GM23248 (cell line): ENCODE data around the gene LILRA6. TPM values are rescaled to one million over a fixed set of nuclear protein-coding genes. Genes with fewer than 3 reads are reported as not detected.

Source experiments
- DNase-seq: peaks from one replicate; pipeline ENCODE4 v3.0.0-alpha.2; 2015
- H2AFZ ChIP-seq: fragments of 200-600 bp; sonication (generic); 2 replicates; pipeline ENCODE4 v1.6.1; 2016; ENCODE audit warnings: antibody characterized with exemption
- H3F3A ChIP-seq: fragments of 200-600 bp; sonication (generic); 2 replicates; pipeline ENCODE4 v1.6.1; 2016; ENCODE audit warnings: mild to moderate bottlenecking, antibody characterized with exemption, mixed run types; ENCODE audit not compliant: insufficient read depth
- H3K27ac ChIP-seq: fragments of 200-600 bp; sonication (generic); 2 replicates; pipeline ENCODE4 v1.5.1; 2016; ENCODE audit warnings: mild to moderate bottlenecking
- H3K27me3 ChIP-seq: fragments of 200-600 bp; sonication (generic); replicated peaks from 2 replicates; pipeline ENCODE4 v1.6.1; 2016; ENCODE audit warnings: mild to moderate bottlenecking; ENCODE audit not compliant: insufficient read depth
- H3K36me3 ChIP-seq: fragments of 200-600 bp; sonication (generic); 2 replicates; pipeline ENCODE4 v1.6.1; 2016; ENCODE audit warnings: low read depth, mild to moderate bottlenecking
- H3K4me1 ChIP-seq: fragments of 200-600 bp; sonication (generic); 2 replicates; pipeline ENCODE4 v1.6.1; 2016; ENCODE audit warnings: mild to moderate bottlenecking; ENCODE audit not compliant: insufficient read depth
- H3K4me2 ChIP-seq: fragments of 200-600 bp; sonication (generic); one replicate; pipeline ENCODE4 v1.6.1; 2016; ENCODE audit warnings: mild to moderate bottlenecking; ENCODE audit not compliant: unreplicated experiment
- H3K4me3 ChIP-seq: fragments of 200-600 bp; sonication (generic); 2 replicates; pipeline ENCODE4 v1.5.1; 2016; ENCODE audit warnings: mild to moderate bottlenecking
- H3K79me2 ChIP-seq: fragments of 200-600 bp; sonication (generic); 2 replicates; pipeline ENCODE4 v1.6.1; 2016; ENCODE audit warnings: mild to moderate bottlenecking; ENCODE audit not compliant: insufficient read depth
- H3K9ac ChIP-seq: fragments of 200-600 bp; sonication (generic); 2 replicates; pipeline ENCODE4 v1.6.1; 2016; ENCODE audit warnings: mild to moderate bottlenecking
- H3K9me2 ChIP-seq: fragments of 200-600 bp; sonication (generic); 2 replicates; pipeline ENCODE4 v1.6.1; 2016; ENCODE audit warnings: mixed run types, mild to moderate bottlenecking, moderate library complexity; ENCODE audit not compliant: insufficient read depth
- H3K9me3 ChIP-seq: fragments of 200-600 bp; sonication (generic); one replicate; pipeline ENCODE4 v1.6.1; 2017; ENCODE audit warnings: low read depth
- H4K20me1 ChIP-seq: fragments of 200-600 bp; sonication (generic); 2 replicates; pipeline ENCODE4 v1.6.0; 2016; ENCODE audit not compliant: insufficient read depth
- EZH2 ChIP-seq: fragments of 200-600 bp; sonication (generic); IDR thresholded peaks from 2 replicates; pipeline ENCODE4 v1.6.1; 2018; ENCODE audit warnings: antibody characterized with exemption, mild to moderate bottlenecking; ENCODE audit not compliant: insufficient read depth, poor library complexity, severe bottlenecking
- EZH2phosphoT487 ChIP-seq: fragments of 200-600 bp; sonication (generic); IDR thresholded peaks from 2 replicates; pipeline ENCODE4 v1.6.1; 2018; ENCODE audit warnings: antibody characterized with exemption, moderate library complexity, mild to moderate bottlenecking, low read depth; ENCODE audit not compliant: insufficient read depth
- WGBS, 2 experiments: methylation state at CpG; one replicate each; pipeline ENCODE4 v1.1.6; 2015 to 2017; ENCODE audit warnings: low lambda C conversion rate in 2 of 2, low coverage in 1 of 2; ENCODE audit errors: missing lambda C conversion rate in 2 of 2; 5-methylcytosine and 5-hydroxymethylcytosine counted together
- in situ Hi-C: fragments of 300-500 bp; cut with MboI; formaldehyde crosslinking; loops from 2 replicates; pipeline ENCODE4 v1.15.0; 2020
- polyA plus RNA-seq: library from polyadenylated mRNA; unstranded; fragments of >200 nt; fragmentation: Nextera tagmentation; extraction: Ambion mirVana; gene quantifications from 2 replicates; pipeline ENCODE4 v1.2.1, GENCODE V29; 2016
- total RNA-seq: library from RNA; depleted of rRNA; stranded (reverse); fragments of >200 nt; shearing (Covaris generic); gene quantifications from 2 replicates; pipeline ENCODE4 v1.2.3, GENCODE V29; 2014

LILRA6 gene
- total and polyA plus RNA-seq, 2 experiments from 2014 or later, result not detected

GRCh38 chr19:54256250-54257115 is 13.9 kb upstream of the LILRA6 start:
- no peak overlapping the region for H3K4me2 ChIP-seq
- H3K36me3 ChIP-seq, result no peaks in the 10 kb centered on the region
- no peak overlapping the region for H3K9ac ChIP-seq
- no peaks in the 10 kb centered on the region for H3F3A ChIP-seq
- H3K4me1 ChIP-seq, result no peaks in the 10 kb centered on the region
- H3K27me3 ChIP-seq, result peaks cover 32% of the 10 kb centered on the region
- no peak overlapping the region for H3K27ac ChIP-seq
- WGBS, 2 experiments, result 42 to 56% methylated on average over 18 to 19 of the region's 19 CpGs
- no peaks in the 10 kb centered on the region for H3K79me2 ChIP-seq
- TF ChIP-seq EZH2phosphoT487, result no peak
- TF ChIP-seq EZH2, result no peak
- no peaks in the 10 kb centered on the region for H3K9me3 ChIP-seq
- DNase-seq, result no peak
- H4K20me1 ChIP-seq, result no peaks in the 10 kb centered on the region
- no peak overlapping the region for H3K4me3 ChIP-seq
- H2AFZ ChIP-seq, result no peak overlapping the region
- no peaks in the 10 kb centered on the region for H3K9me2 ChIP-seq
- in situ Hi-C loops, result no loop called here

- DNase-seq, result no peak
- WGBS, 2 experiments, result 34 to 39% methylated on average over 24 to 26 of the region's 26 CpGs
- Histone ChIP-seq H2AFZ (no peak overlapping the region), H3K9ac (no peak overlapping the region), H3K79me2 (no peaks in the 10 kb centered on the region), H3K27ac (no peak overlapping the region), H3K36me3 (no peaks in the 10 kb centered on the region), H3K4me3 (no peak overlapping the region), H3K9me3 (no peaks in the 10 kb centered on the region), H3K9me2 (no peaks in the 10 kb centered on the region), H3F3A (no peaks in the 10 kb centered on the region), H4K20me1 (no peaks in the 10 kb centered on the region), H3K4me2 (no peak overlapping the region), H3K4me1 (no peaks in the 10 kb centered on the region), H3K27me3 (peaks cover 36% of the 10 kb centered on the region)
- TF ChIP-seq EZH2phosphoT487 (no peak), EZH2 (no peak)
- in situ Hi-C loops, result no loop called here
These were observed 12.7 kb upstream of the LILRA6 start for GRCh38 chr19:54255105-54255775.

GRCh38 chr19:54254195-54254906 is 11.8 kb upstream of the LILRA6 start:
- 15 to 20% methylated on average over 17 of the region's 17 CpGs for WGBS, 2 experiments
- Histone ChIP-seq H3K4me1 (no peaks in the 10 kb centered on the region), H4K20me1 (no peaks in the 10 kb centered on the region), H2AFZ (no peak overlapping the region), H3K27ac (no peak overlapping the region), H3K9me2 (no peaks in the 10 kb centered on the region), H3K9ac (no peak overlapping the region), H3K4me3 (no peak overlapping the region), H3K4me2 (no peak overlapping the region), H3K79me2 (no peaks in the 10 kb centered on the region), H3F3A (no peaks in the 10 kb centered on the region), H3K36me3 (no peaks in the 10 kb centered on the region), H3K27me3 (peaks cover 42% of the 10 kb centered on the region), H3K9me3 (no peaks in the 10 kb centered on the region)
- TF ChIP-seq EZH2phosphoT487, result no peak
- no peak for TF ChIP-seq EZH2
- in situ Hi-C loops, result no loop called here
- DNase-seq, result no peak

DNA sequence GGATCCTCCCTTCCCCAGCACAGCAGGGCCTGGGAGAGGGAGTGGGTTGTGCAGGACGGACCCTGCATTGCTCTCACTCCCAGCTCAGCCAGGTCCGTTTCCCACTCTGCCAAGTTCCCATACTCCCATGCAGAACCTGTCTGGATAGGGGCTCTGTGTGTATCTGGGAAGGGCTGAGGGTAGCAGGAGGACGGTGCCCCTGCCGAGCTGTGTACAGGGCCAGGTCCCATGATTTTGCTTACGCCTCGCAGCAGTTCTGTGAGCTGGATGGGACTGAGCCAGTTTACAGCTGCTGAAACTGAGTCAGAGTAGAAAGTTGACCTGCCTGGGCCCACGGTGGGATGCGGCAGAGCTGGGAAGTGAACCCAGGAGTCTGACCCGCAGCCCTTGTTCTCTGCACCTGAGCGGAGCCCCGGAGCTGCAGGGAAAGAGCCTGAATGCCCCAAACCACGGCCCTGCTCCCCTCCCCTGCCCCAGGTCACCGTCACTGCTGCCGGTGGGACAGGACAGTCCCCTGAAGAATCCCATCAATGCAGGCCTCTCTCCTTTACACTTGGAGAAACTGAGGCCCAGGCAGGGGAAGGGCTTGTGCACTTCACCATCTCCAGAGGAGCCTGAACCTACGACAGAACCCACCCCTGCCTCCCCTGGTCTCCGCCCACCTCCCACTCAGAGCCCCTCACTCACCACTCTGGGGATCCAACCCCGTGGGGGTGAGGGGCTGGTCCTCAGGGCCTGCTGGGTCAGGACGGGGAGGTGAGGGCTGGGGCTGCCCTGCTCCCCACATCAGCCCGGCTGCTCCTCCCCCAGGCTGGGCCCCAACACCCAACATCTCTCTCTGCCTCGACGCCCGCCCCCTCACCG is 11.0 kb upstream of the LILRA6 start:
- in situ Hi-C loops, result no loop called here

More for the DNA sequence above, 11.0 kb upstream of the LILRA6 start:
- no peak overlapping the region for H2AFZ ChIP-seq
- no peaks in the 10 kb centered on the region for H3K9me2 ChIP-seq
- no peaks in the 10 kb centered on the region for H3K9me3 ChIP-seq
- no peaks in the 10 kb centered on the region for H4K20me1 ChIP-seq
- H3K27ac ChIP-seq, result no peak overlapping the region
- no peaks in the 10 kb centered on the region for H3K36me3 ChIP-seq
- H3K27me3 ChIP-seq, result peaks cover 42% of the 10 kb centered on the region
- H3K4me1 ChIP-seq, result no peaks in the 10 kb centered on the region
- no peaks in the 10 kb centered on the region for H3K79me2 ChIP-seq
- no peak overlapping the region for H3K9ac ChIP-seq
- H3K4me3 ChIP-seq, result no peak overlapping the region
- H3K4me2 ChIP-seq, result no peak overlapping the region
- DNase-seq, result no peak
- WGBS, 2 experiments, result 19 to 22% methylated on average over 15 to 23 of the region's 23 CpGs
- no peaks in the 10 kb centered on the region for H3F3A ChIP-seq
- TF ChIP-seq EZH2 (no peak), EZH2phosphoT487 (no peak)
